Measurements from ENCODE around the gene RNASE9.
"Not testable (repeated sequence)": the region's sequence is repeated elsewhere in the genome, so short reads cannot be mapped to it uniquely, and the experiment has no call there.

RNASE9 gene

DNA sequence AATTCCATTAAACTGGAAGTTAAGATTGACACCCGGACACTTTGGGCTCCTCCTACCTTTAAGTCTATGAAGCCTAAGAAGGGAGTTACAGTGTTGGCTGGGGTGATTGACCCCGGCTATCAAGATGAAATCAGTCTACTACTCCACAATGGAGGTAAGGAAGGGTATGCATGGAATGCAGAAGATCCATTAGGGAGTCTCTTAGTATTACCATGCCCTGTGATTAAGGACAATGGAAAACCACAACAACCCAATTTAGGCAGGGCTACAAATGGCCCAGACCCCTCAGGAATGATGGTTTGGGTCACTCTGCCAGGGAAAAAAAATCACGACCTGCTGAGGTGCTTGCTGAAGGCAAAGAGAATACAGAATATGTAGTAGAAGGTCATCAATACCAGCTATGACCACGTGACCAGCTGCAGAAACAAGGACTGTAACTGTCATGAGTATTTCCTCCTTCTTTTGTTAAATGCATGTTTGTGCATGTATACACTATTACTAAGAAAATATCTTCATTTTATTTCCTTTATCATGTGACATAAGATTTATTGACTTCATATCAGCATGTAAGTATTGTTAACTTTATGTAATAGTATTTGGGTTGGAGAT, 11.6 kb upstream of the RNASE9 start:
- not testable (repeated sequence) for DNase-seq (ENCODE audit: low spot score)

DNA sequence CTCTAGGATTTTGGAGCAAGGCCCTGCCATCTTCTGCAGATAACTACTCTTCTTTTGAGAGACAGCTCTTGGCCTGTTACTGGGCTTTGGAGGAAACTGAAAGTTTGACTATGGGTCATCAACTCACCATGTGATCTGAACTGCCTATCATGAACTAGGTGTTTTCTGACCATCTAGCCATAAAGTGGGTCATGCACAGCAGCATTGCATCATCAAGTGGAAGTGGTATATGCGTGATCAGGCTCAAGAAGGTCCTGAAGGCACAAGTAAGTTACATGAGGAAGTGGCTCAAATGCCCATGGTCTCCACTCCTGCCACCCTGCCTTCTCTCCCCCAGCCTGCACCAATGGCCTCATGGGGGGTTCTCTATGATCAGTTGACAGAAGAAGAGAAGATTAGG, 9.9 kb upstream of the RNASE9 start:
- not testable (repeated sequence) for DNase-seq (ENCODE audit: low spot score)

DNA sequence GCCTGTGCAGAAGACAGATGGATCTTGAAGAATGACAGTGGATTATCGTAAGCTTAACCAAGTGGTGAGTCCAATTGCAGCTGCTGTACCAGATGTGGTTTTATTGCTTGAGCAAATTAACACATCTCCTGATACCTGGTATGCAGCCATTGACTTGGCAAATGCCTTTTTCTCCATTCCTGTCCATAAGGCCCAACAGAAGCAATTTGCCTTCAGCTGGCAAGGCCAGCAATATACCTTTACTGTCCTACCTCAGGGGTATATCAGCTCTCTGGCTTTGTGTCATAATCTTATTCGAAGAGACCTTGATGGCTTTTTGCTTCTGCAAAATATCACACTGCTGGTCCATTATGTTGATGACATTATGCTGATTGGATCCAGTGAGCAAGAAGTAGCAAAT, 9.0 kb upstream of the RNASE9 start:
- DNase-seq (ENCODE audit: low spot score): not testable (repeated sequence)

DNA sequence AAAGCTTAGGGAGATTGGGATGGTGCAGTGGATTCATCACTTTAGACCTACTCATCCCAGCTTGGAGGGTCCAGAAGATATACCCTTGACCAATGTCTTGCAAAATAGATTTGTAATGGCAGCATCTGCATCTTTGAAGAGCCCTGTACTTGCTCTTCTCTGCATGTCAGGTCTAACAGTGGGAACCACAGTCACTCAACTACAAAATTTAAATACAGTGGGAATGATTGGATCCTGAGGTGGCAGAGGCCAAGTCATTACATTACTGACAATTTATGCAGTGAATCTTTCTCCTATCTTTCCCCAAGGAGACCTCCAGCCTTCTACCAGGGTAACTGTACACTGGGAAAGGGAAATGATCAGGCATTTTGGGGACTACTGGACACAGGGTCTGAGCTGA, 8.2 kb upstream of the RNASE9 start:
- no peak for DNase-seq (ENCODE audit: low spot score)

DNA sequence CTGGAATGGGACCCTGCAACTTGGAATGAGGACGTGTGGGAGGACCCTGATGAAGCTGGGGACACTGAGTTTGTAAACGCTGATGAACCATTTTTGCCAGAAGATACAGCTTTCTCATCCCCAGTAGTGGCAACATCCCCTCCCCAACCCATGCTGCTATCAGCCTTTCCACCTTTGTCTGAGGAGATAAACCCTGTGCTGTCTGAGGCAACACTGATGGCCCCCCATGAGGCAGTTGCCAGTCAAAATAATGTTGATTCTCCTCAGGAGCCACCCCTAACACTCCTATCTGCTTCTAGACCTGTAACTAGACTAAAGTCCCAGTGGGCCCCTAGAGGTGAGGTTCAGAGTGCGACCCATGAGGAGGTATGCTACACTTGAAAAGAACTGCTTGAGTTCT, 7.5 kb upstream of the RNASE9 start:
- DNase-seq (ENCODE audit: low spot score): no peak

DNA sequence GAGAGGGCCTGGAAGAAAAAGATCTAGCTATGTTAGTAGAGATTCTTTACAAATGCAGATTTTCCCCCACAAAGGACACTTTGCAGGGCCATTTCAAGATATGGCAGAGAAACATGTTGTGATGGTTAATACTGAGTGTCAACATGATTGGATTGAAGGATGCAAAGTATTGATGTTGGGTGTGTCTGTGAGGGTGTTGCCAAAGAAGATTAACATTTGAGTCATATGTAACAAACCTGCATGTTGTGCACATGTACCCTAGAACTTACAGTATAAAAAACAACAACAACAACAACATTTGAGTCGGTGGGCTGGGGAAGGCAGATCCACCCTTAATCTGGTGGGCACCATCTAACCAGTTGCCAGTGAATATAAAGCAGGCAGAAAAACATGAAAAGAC, 6.4 kb upstream of the RNASE9 start:
- not testable (repeated sequence) for DNase-seq (ENCODE audit: low spot score)

DNA sequence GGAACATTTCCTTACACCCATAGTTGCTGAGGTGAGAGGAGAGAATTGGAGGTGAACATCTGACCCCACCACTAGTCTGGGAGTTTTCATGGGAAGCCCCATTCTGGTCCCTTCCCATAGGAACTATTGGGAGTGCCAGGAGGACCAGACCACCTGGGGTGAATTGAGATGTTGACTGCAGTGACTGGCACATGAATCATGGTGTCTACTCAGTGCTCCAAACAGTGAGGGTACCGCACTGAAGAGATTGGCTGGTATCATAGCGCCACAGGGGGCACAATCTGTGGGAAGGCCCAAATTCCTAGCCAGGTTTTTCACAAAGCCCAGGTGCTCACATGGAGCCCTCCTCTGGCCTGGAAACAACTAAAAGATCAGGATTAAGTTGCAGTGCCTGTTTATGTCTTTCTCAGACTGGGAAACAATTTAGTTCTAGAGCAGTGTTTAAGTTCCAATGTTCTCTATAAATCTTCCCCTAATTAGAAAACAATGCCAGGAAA, 3.7 kb upstream of the RNASE9 start:
- DNase-seq (ENCODE audit: low spot score): no peak

DNA sequence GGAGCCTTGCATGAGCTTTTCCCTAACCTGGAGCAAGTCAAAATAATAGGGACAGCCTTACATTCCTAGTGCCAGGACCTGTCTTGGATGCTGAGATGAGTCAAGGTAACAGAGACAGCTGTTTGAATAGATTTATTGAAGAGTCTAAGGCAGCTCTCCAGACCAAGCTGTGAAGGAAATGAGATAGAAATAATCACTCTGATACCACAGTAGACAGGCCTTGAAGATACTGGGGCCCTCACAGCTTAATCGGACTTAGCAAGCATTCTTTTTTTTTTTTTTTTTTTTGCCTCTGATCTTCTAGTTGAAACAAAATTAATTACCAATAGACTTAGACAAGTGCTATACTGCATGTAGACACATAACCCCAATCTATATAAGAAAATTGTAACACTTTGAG, 3.1 kb upstream of the RNASE9 start:
- DNase-seq (ENCODE audit: low spot score): no peak

DNA sequence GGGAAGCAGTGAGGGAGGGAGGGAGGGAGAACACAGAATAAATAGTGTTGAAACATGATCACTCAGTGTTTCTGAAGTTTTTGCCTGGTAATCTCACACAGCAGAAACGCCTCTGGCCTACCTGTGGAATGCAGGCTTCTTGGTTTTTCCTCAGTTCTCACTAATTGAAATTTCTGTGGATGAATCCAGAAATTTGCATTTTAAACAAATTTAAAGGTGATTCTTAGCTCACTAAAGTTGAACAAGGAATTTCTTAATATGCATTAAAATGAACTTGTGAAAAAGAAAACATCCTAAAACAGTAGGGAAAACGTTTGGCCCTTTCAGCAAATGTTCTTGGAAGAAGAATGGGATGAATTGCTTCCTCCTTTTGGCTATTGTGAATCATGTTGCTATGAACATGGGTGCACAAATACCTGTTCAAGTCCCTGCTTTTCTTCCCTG, 1.4 kb downstream of the RNASE9 start:
- DNase-seq (ENCODE audit: low spot score): no peak

DNA sequence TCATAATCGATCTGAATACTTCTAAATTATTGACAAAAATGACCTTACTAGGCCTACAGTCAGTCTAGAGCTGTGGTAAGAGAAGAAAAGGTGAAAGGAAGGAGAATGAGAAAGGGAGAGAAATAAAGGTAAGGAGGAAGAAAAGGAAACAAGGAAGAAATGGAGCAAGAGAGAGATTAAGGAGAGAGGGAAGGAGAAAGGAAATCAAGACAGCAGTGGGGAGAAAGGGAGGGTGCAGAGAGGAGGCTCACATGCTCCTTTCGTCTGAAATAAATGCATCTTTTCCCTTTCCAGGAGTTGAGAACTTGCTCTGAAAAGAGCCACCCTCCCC, 3.7 kb downstream of the RNASE9 start:
- no peak for DNase-seq (ENCODE audit: low spot score)

DNA sequence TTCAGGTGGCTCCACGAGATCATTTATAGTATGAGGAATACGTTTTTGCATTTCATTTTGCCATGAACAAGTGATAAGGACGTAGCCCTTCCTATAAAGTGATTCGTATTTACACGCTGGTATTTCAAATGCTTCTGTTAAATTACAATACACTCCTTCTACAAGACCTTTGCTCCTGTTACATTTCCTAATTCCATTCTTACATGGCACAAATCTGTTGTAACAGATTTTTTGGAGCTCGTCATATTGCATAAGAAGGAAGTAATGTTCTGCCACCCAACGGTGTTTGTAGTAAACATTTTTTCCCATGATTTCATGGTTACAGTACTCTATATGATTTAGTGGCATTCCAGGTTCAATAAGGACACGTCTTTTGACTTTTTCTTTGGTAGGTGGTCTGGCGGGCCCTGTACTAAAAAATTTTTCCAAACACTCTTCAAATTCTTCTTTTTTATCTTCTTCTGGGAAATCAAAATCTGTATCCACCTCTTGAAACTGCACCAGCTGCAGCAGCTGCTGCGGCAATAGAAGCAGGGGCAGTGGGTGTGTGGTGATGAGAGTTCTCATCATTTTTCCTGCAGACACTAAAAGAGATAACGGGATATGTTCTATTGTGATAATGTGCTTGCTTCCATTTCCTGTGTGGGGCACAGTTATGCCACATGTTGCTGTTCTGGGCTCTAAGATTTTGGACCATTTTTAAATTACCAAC, 4.2 kb downstream of the RNASE9 start:
- no peak for DNase-seq (ENCODE audit: low spot score)

DNA sequence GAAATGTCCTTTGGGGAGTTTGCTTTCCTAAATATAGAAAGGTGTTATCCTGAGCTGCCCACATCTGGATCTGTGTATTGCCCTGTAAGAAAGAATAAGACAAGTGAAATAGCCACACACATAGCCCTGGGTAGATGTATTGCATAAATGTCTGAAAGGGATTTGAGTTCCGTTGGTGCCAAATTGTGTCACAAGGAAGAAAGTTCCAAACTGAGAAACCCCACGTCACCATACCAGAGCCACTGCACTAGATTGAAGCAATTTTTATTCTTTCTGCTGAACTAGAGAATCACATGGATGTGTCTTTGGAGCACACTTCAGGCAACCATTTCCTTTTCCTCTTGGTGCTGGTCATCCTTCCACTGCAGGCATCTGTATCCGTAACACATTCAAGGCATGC, 5.0 kb downstream of the RNASE9 start:
- DNase-seq (ENCODE audit: low spot score): no peak

DNA sequence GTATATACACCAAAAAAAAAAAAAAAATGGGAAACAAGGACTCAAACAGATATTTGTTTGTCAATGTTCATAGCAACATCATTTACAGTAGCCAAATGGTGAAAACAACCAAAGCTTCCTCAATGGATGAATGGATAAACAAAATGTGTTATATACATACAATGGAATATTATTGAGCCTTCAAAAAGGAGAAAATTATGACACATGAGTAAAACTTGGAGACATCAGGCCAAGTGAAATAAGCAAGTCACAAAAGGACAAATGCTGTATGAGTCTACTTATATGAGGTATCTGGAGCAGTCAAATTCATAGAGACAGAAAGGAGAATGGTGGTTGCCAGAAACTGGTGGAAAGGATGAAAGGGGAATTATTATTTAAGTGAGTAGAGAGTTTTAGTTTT, 7.8 kb downstream of the RNASE9 start:
- no peak for DNase-seq (ENCODE audit: low spot score)

DNA sequence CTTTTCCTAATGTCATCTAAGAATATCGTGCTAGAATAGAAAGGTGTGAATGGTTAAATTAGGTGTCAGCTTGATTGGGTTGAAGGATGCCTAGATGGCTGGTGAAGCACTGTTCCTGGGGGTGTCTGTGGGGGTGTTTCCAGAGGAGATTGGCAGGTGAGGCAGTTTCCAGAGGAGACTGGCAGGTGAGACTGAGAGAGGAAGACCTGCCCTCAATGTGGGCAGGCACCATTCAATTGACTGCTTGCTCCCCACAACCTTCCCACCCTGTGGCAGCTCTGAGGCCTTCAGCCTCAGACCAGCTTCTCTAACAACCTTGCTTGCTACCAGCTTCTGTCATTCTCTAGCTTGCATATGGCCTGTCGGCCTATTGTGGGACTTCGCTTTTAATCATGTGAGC, 9.2 kb downstream of the RNASE9 start:
- DNase-seq (ENCODE audit: low spot score): no peak

DNA sequence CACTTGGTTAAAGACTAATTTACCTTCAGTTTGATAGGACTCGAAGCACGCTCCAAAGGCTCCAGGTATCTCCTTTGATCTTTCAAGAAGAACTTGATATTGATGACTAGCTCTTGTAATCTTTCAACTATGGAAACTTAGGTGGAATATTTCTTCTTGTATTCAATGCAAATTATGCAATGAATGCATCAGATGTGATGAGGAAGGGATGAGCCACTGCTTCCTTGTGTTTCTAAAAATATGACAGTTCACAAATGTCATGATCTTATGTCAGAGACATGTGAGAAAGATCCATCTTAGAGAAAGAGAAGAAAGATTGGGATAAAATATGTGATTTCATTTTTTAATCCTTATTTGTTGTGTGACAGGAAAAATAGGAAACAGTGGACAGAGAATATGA, 9.9 kb downstream of the RNASE9 start:
- DNase-seq (ENCODE audit: low spot score): no peak

DNA sequence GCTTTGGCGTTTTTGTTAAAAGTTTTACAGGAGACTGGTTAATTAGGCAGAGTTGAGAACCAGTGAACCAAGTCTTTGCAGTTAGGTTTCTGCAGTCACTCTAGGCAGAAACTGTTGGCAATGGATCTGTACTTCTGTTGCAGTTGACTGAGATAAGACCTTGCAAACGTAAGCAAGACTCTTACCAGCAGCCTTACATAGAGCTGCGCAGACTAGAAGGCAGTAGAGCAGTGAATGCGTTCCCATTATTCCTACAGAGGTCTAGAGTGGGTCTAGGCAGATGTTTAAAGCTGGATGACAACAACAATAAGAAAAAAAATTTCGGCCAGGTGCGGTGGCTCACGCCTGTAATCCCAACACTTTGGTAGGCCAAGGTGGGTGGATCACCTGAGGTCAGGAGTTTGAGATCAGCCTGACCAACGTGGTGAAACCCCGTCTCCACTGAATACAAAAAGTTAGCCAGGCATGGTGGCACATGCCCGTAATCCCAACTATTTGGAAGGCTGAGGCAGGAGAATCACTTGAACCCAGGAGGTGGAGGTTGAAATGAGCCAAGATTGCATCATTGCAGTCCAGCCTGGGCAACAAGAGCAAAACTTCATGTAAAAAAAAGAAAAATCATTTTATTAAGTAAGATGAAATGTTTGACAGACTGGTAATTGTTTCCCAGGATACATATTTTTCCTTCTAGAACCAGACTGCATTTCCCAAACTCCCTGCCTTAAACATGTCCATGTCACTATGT, 12.3 kb downstream of the RNASE9 start:
- no peak for DNase-seq (ENCODE audit: low spot score)

DNA sequence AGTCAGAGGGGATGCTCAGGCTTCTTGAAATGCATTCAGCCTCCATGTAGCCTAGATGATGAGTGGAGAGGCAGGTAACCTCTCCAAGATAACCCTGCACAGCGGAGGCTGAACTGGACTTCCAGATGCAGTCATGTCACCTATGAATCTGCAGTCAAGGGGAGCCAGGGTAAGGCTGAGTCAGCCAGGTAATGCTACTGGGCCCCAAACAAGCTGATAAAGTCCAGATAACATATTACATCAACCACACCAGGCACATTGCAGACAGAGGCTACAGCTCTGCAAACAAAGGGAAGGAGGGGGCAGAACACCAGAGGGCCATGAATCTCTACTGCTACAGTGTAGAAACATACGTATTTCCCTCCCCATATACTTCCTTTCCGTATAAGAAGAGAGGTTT, 14.0 kb downstream of the RNASE9 start:
- no peak for DNase-seq (ENCODE audit: low spot score)

DNA sequence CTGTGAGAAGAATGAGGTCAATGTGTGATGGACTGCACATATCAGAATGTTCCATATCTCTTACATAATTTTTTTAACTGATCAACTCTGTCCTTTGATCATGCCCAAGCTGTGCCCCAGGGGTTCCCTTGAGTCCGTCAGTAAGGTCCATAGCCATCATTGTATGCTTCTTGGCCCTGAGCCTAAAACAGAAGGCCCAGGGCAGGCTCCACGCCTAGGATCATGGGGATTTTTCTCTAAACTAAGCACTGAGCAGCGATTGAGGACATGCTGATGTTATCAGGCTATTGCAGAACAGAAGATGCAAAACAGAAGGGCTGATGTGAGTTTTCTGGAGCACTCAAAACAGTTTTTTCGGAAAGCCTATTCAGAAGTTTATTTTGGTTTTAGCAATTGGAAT, 20.9 kb downstream of the RNASE9 start:
- DNase-seq (ENCODE audit: low spot score): no peak

DNA sequence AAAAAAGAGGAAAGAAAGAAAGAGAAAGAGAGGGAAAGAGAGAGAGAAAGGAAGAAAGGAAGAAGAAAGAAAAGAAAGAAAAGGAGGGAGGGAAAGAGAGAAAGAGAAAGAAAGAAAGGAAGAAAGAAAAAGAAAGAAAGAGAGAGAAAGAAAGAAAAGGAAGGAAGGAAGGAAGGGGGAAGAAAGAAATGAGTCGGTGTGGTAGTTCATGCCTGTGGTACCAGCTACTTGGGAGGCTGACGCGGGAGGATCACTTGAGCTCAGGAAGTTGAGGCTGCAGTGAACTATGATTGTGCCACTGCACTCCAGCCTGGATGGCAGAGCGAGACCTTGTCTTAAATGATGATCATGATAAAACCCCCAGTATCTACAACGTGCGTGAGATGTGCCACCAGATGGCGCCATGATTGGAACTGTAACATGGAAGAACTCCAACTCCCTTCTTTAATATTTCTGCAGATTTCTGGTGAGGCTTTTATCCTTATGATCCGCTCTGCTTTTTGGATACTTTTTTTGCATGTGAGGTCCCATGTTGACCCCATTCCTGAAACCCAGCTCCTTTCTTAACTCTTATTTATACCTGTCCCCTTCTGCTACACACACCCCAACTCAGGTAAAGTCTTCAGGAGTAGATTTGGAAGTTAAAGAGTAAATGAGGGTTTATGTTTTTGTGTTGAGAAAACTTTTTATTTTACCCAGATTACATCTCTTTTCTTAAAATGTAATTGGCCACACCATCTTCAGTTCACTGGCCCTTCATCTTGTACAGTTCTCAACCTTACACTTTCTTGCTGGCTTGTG, 29.9 kb downstream of the RNASE9 start:
- peak; percentile 54 for DNase-seq (ENCODE audit: low spot score)

DNA sequence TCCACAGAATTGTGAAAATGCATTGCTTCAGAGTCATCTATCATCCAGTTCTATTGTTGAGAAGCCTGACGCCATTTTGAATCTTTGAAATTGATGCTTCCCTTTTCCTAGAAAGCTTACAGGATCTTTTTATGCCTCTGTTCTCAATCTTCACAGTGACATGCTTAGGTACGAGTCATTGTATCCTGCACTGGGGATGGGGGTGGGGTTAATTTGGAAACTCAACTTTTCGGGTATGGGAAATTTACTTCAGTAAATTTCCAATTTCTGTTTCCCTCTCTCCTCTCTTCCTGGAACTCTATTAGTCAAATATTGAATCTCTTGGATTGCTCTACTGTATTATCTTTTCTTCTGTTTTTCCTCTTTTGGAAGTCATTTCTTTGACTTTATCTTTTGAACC, 31.0 kb downstream of the RNASE9 start:
- no peak for DNase-seq (ENCODE audit: low spot score)

DNA sequence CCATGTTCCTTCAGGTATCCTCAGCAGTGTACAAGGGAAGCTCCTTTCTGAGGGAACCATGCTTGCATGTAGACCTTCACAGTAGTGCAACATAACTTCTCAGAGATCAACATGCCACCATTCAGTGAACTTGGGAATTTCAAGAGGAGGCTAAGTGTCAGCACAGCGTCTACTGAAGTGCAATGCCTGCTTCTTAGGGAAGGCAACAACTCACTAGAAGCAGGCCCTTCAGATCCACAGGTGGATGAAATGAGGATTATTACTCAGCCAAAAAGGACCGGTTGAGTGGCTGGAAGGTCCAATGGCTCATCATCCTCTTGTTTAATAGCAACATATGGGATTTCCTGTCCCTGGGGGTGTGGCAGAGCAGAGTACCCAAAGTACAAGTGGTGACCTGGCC, 36.8 kb downstream of the RNASE9 start:
- no peak for DNase-seq (ENCODE audit: low spot score)

DNA sequence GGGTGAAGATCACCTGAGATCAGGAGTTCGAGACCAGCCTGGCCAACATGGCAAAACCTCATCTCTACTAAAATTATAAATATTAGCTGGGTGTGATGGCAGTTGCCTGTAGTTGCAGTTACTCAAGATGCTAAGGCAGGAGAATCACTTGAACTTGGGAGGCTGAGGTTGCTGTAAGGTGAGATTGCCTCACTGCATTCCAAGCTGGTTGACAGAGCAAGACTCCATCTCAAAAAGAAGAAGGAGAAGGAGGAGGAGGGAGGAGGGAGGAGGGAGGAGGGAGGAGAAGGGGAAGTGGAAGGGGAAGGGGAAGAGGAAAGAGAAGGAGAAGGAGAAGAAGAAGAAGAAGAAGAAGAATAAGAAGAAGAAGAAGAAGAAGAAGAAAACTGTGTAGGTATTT, 38.5 kb downstream of the RNASE9 start:
- DNase-seq (ENCODE audit: low spot score): no peak

DNA sequence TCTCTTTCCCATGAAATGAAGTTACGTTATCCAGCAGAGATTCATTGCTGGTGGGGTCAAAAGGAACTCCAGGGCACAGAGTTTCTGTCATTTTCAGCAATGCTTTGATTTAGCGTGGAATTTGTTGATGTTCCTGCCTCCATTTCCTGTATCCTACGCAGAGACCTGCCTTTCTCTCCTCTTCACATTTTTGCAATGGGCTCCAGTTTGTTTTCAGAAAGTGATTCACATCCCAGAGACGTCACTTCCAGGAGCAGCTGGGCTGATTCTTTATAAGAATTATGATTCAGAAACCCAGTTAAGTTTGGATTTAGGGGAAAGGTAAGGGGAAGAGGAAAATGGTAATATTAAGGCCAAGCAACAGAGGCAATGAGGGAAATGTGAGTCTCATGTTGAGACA, 43.9 kb downstream of the RNASE9 start:
- peak; percentile 10 for DNase-seq (ENCODE audit: low spot score)
